NT2/D1 (cell line): ENCODE data around the gene DOCK9.

Experiments
- DNase-seq: peaks from one replicate; pipeline ENCODE4 v3.0.0-alpha.2; 2011; ENCODE audit warnings: low read depth, low spot score
- H3K27me3 ChIP-seq: 2 replicates; pipeline ENCODE4 v1.6.0; 2011; ENCODE audit warnings: mild to moderate bottlenecking; ENCODE audit not compliant: insufficient read length, insufficient read depth
- H3K36me3 ChIP-seq: 2 replicates; pipeline ENCODE4 v1.6.1; 2011; ENCODE audit warnings: mild to moderate bottlenecking, low read length, mixed read lengths; ENCODE audit not compliant: insufficient read depth, insufficient read length
- H3K4me1 ChIP-seq: 2 replicates; pipeline ENCODE4 v1.5.1; 2011; ENCODE audit not compliant: insufficient read depth, insufficient read length
- H3K4me3 ChIP-seq: 2 replicates; pipeline ENCODE4 v1.5.1; 2011; ENCODE audit warnings: low read depth; ENCODE audit not compliant: insufficient read length
- H3K9ac ChIP-seq: 2 replicates; pipeline ENCODE4 v1.6.0; 2011; ENCODE audit warnings: low read depth; ENCODE audit not compliant: insufficient read length
- H3K9me3 ChIP-seq: 2 replicates; pipeline ENCODE4 v1.5.1; 2011; ENCODE audit warnings: mild to moderate bottlenecking, low read length; ENCODE audit not compliant: insufficient read depth
- SUZ12 ChIP-seq: IDR thresholded peaks from 2 replicates; pipeline ENCODE4 v1.6.1; 2011; ENCODE audit not compliant: insufficient read length, insufficient read depth; ENCODE audit errors: extremely low read depth
- YY1 ChIP-seq: IDR thresholded peaks from 2 replicates; pipeline ENCODE4 v1.6.1; 2011; ENCODE audit not compliant: insufficient read length, insufficient read depth
- ZNF274 ChIP-seq: IDR thresholded peaks from 2 replicates; pipeline ENCODE4 v1.6.1; 2011; ENCODE audit warnings: mild to moderate bottlenecking, low read depth, low read length

Gene DOCK9

DNA sequence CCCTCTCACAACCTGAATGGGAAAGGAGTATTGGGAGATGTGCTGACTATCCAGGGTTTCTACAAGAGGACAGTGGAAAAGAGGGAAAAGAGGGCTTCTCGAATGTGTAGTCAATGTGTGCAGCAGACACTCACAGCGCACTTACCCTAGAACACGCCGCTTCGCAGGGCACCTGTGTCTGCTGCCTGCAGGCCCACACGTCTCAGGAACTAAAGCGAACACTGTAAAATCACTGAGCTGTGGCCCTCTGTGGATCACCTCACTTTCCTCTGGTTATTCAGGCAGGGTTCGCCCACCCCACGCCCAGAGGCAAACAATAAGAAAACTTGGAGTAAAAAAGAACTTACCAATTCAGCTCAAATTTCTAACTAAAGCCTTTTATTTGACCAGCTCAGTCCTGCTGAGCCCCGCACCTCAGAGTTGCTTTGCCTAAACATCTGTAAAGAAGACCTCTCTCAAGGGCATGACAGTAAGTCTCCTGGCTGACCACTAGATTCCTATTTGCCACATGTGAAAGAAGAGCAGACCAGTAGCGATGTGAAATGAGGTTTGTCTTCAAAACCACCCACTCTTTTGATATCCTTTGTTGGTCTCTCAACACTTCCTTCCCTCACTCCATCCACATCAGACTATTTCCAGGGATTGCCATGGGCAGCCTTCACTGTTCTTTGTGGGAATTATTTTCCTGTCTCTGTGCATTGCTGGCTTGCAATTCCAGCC lies 19.3 kb upstream of the DOCK9 start:
- no peaks in the 10 kb centered on the region for H3K9me3 ChIP-seq
- H3K4me3 ChIP-seq = no peak overlapping the region
- no peaks in the 10 kb centered on the region for H3K36me3 ChIP-seq
- no peaks in the 10 kb centered on the region for H3K27me3 ChIP-seq
- H3K4me1 ChIP-seq = no peaks in the 10 kb centered on the region
- DNase-seq = no peak
- TF ChIP-seq YY1 = no peak
- TF ChIP-seq ZNF274 = no peak
- TF ChIP-seq SUZ12 = no peak
- no peak overlapping the region for H3K9ac ChIP-seq

- Histone ChIP-seq H3K9me3 (no peaks in the 10 kb centered on the region), H3K27me3 (no peaks in the 10 kb centered on the region), H3K4me3 (no peak overlapping the region), H3K36me3 (no peaks in the 10 kb centered on the region), H3K9ac (no peak overlapping the region), H3K4me1 (no peaks in the 10 kb centered on the region)
- no peak for DNase-seq
- TF ChIP-seq SUZ12 (no peak), ZNF274 (no peak), YY1 (no peak)
Measured at GRCh38 chr13:98996046-98996445, 18.2 kb upstream of the DOCK9 start.

DNA sequence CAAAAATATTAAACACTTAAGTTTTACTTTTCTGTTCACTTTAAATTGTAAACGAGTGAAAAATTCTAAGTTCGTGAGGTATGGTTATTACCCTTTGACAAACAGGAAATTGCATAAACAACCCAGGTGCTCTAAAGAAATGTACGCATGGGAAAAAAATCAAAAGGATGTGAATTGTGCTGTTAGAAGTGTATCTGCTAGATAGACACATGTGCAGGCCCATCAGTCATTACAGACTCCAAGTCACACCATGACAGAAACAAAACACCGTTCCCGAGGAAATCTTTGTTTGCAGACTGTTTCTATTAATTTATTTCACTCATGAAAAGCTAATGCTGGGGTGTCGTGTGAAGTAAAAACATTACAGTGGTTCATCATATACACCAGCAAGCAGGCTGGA lies 17.0 kb upstream of the DOCK9 start:
- Histone ChIP-seq H3K9me3 (no peaks in the 10 kb centered on the region), H3K27me3 (no peaks in the 10 kb centered on the region), H3K36me3 (no peaks in the 10 kb centered on the region), H3K4me3 (no peak overlapping the region), H3K9ac (no peak overlapping the region), H3K4me1 (no peaks in the 10 kb centered on the region)
- TF ChIP-seq YY1 = no peak
- TF ChIP-seq ZNF274 = no peak
- TF ChIP-seq SUZ12 = no peak
- DNase-seq = no peak

GRCh38 chr13:98994080-98994479 lies 16.2 kb upstream of the DOCK9 start:
- Histone ChIP-seq H3K4me3 (no peak overlapping the region), H3K27me3 (no peaks in the 10 kb centered on the region), H3K36me3 (no peaks in the 10 kb centered on the region), H3K4me1 (no peaks in the 10 kb centered on the region), H3K9me3 (no peaks in the 10 kb centered on the region), H3K9ac (no peak overlapping the region)
- no peak for DNase-seq
- no peak for TF ChIP-seq YY1
- TF ChIP-seq SUZ12 = no peak
- TF ChIP-seq ZNF274 = no peak

DNA sequence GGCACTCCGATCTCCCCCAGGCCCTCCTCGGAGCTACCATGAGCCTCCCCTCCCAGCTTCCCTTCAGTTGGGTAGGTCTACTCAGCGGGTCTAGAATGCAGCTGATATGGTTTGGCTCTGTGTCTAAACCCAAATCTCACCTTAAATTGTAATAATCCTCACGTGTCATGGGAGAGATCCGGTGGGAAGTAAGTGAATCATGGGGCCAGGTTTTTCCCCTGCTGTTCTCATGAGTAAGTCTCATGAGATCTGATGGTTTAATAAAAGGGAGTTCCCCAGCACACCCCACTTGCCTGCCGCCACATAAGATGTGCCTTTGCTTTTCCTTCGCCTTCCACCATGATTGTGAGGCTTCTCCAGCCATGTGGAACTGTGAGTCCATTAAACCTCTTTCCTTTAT lies 14.5 kb upstream of the DOCK9 start:
- Histone ChIP-seq H3K27me3 (no peaks in the 10 kb centered on the region), H3K36me3 (no peaks in the 10 kb centered on the region), H3K4me1 (no peaks in the 10 kb centered on the region), H3K4me3 (no peak overlapping the region), H3K9ac (no peak overlapping the region), H3K9me3 (no peaks in the 10 kb centered on the region)
- no peak for DNase-seq
- TF ChIP-seq ZNF274 (no peak), SUZ12 (no peak), YY1 (no peak)

GRCh38 chr13:98990701-98991100 lies 12.8 kb upstream of the DOCK9 start:
- Histone ChIP-seq H3K4me3 (no peak overlapping the region), H3K27me3 (no peaks in the 10 kb centered on the region), H3K36me3 (no peaks in the 10 kb centered on the region), H3K9me3 (no peaks in the 10 kb centered on the region), H3K4me1 (peaks cover 2% of the 10 kb centered on the region), H3K9ac (no peak overlapping the region)
- TF ChIP-seq SUZ12 = no peak
- no peak for TF ChIP-seq ZNF274
- TF ChIP-seq YY1 = no peak
- no peak for DNase-seq

DNA sequence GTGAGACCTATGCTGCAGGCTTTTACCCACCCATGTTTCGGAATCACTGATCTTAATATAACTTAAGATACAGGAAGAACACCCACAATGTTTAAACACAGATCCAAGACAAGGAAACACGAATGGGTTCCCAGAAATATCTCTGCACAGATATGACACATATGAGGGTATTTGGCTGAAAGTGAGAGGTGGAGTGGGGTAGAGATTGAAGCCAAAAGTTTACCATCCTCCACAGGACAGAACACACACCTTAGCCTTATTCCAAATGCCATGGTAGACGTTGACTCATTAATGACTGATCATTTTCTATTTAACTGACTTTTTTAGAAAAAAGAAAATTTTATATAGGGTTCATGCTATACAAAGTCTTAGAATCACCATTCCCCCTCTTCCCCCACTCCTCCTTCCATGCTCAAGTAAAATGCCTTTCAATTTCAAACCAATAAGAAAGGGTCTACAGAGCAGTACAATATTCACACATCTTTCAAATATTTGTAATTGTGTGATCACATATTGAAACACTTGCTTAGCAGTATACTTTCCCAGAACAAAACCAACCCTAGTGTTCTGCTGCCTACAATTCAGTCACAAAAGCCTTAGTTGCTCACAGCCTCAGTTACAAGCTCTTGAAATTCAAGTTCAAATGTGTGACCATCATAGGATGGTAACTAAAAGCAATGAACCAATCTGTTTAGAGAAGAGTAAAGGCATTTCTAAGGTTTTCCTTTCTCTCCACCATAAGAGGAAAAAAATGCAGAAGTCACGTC lies 11.8 kb upstream of the DOCK9 start:
- TF ChIP-seq YY1 = no peak
- TF ChIP-seq SUZ12 = no peak
- TF ChIP-seq ZNF274 = no peak
- DNase-seq = no peak
- H3K9ac ChIP-seq = no peak overlapping the region
- no peaks in the 10 kb centered on the region for H3K27me3 ChIP-seq
- no peak overlapping the region for H3K4me3 ChIP-seq
- no peaks in the 10 kb centered on the region for H3K36me3 ChIP-seq
- H3K9me3 ChIP-seq = no peaks in the 10 kb centered on the region
- H3K4me1 ChIP-seq = peaks cover 2% of the 10 kb centered on the region

DNA sequence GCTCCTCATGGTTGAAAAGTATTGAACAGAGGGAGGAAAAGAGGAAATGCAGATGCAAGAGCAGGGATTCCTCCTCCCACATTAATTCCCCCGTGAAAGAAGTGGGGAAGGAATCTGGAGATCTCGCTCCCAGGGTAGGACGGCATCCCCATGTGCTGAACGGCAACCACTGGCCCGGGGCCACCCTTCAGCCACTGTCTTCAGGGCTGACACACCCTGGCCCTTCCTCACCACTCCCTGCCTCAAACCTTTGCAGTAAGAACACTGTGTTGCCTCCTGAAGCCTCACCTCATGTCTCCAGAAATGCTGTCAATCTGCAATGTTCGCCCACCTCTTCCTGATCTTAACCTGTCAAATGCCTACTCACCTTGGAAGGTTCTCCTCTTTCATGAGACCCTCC lies 10.9 kb upstream of the DOCK9 start:
- H3K9ac ChIP-seq = no peak overlapping the region
- TF ChIP-seq YY1 = no peak
- TF ChIP-seq SUZ12 = no peak
- no peaks in the 10 kb centered on the region for H3K27me3 ChIP-seq
- H3K4me3 ChIP-seq = no peak overlapping the region
- no peaks in the 10 kb centered on the region for H3K9me3 ChIP-seq
- DNase-seq = no peak
- H3K4me1 ChIP-seq = peaks cover 2% of the 10 kb centered on the region
- H3K36me3 ChIP-seq = no peaks in the 10 kb centered on the region
